Endodermal cell (in vitro differentiated cells): ENCODE results near the gene ROS1. TPM values are rescaled to one million over a fixed set of nuclear protein-coding genes. Genes with fewer than 3 reads are reported as not detected.

Experiments used
- DNase-seq: peaks from one replicate; pipeline ENCODE4 v3.0.0-alpha.2; 2017
- H3K27ac ChIP-seq: 2 replicates; pipeline ENCODE4 v1.5.1; 2013; ENCODE audit warnings: mild to moderate bottlenecking, low read depth, low read length, moderate library complexity
- H3K27me3 ChIP-seq: 2 replicates; pipeline ENCODE4 v1.6.1; 2013; ENCODE audit warnings: mild to moderate bottlenecking, low read length, moderate library complexity; ENCODE audit not compliant: insufficient read depth, control insufficient read depth, poor library complexity, severe bottlenecking
- H3K36me3 ChIP-seq: 2 replicates; pipeline ENCODE4 v1.7.0; 2013; ENCODE audit warnings: mild to moderate bottlenecking, low read length, moderate library complexity; ENCODE audit not compliant: control insufficient read depth, insufficient read depth
- H3K4me1 ChIP-seq: one replicate; pipeline ENCODE4 v1.7.0; 2013; ENCODE audit warnings: low read length; ENCODE audit not compliant: control insufficient read depth, insufficient read depth
- H3K4me3 ChIP-seq: 2 replicates; pipeline ENCODE4 v1.5.1; 2013; ENCODE audit warnings: mild to moderate bottlenecking, low read length, moderate library complexity
- H3K9ac ChIP-seq: 2 replicates; pipeline ENCODE4 v1.6.1; 2013; ENCODE audit warnings: mild to moderate bottlenecking, low read length, moderate library complexity; ENCODE audit not compliant: poor library complexity, severe bottlenecking; ENCODE audit errors: extremely low read depth
- H3K9me3 ChIP-seq: 2 replicates; pipeline ENCODE4 v1.6.1; 2013; ENCODE audit warnings: mild to moderate bottlenecking, low read length, moderate library complexity; ENCODE audit not compliant: control insufficient read depth
- H3K27ac Mint-ChIP-seq: 2 replicates; pipeline ENCODE4 v1.8.0; 2020; ENCODE audit warnings: mixed read lengths
- H3K27me3 Mint-ChIP-seq: 2 replicates; pipeline ENCODE4 v1.8.0; 2021; ENCODE audit warnings: mild to moderate bottlenecking, mixed read lengths; ENCODE audit not compliant: insufficient read depth
- H3K36me3 Mint-ChIP-seq: 2 replicates; pipeline ENCODE4 v1.8.0; 2020; ENCODE audit warnings: low read depth, mixed read lengths
- H3K4me1 Mint-ChIP-seq: 2 replicates; pipeline ENCODE4 v1.8.0; 2020; ENCODE audit warnings: mixed read lengths
- H3K4me3 Mint-ChIP-seq: 2 replicates; pipeline ENCODE4 v1.8.0; 2020; ENCODE audit warnings: mild to moderate bottlenecking, moderate library complexity, mixed read lengths
- H3K9me3 Mint-ChIP-seq: 2 replicates; pipeline ENCODE4 v1.8.0; 2020; ENCODE audit warnings: mild to moderate bottlenecking, mixed read lengths
- CTCF ChIP-seq: fragments of 200-600 bp; sonication (generic); conservative IDR thresholded peaks from 2 replicates; pipeline ENCODE4 v1.5.0; 2021; ENCODE audit warnings: antibody characterized with exemption, mild to moderate bottlenecking
- WGBS, 2 experiments: methylation state at CpG; one replicate each; pipeline versions ENCODE4 v1.1.5 to v1.1.7; 2013; ENCODE audit warnings: missing lambda C conversion rate in 2 of 2, mixed read lengths in 1 of 2; ENCODE audit not compliant: insufficient coverage in 1 of 2, insufficient read length in 1 of 2; 5-methylcytosine and 5-hydroxymethylcytosine counted together
- total RNA-seq, 2 donors: library from RNA; stranded (reverse); fragmentation: NEBNext Ultra II Directional in 1 of 2; extraction: Animal tissue kit (Norgen Biotek cat#: 25700) in 1 of 2; gene quantifications; 2 replicates in 1 of 2; 3 replicates in 1 of 2; pipeline ENCODE4 v1.2.1, GENCODE V29; 2021

ROS1 gene
- total RNA-seq, 2 donors from 2014 or later = not detected

GRCh38 chr6:117290173-117290846, 135.4 kb downstream of the ROS1 start:
- no peak overlapping the region for H3K27ac Mint-ChIP-seq
- no peak overlapping the region for H3K4me3 Mint-ChIP-seq
- no peak for DNase-seq
- H3K36me3 Mint-ChIP-seq = no peaks in the 10 kb centered on the region
- no peaks in the 10 kb centered on the region for H3K9me3 Mint-ChIP-seq
- Histone ChIP-seq H3K27ac (no peak overlapping the region), H3K4me1 (no peaks in the 10 kb centered on the region), H3K4me3 (no peak overlapping the region), H3K36me3 (no peaks in the 10 kb centered on the region), H3K27me3 (no peaks in the 10 kb centered on the region), H3K9me3 (no peaks in the 10 kb centered on the region), H3K9ac (no peak overlapping the region)
- no peaks in the 10 kb centered on the region for H3K27me3 Mint-ChIP-seq
- H3K4me1 Mint-ChIP-seq = no peaks in the 10 kb centered on the region
- WGBS, 2 experiments = 92 to 96% methylated on average over 2 to 3 of the region's 3 CpGs
- TF ChIP-seq CTCF = no peak

- Mint-ChIP-seq H3K9me3 (no peaks in the 10 kb centered on the region), H3K4me3 (no peak overlapping the region), H3K27me3 (no peaks in the 10 kb centered on the region), H3K27ac (no peak overlapping the region), H3K36me3 (no peaks in the 10 kb centered on the region), H3K4me1 (no peaks in the 10 kb centered on the region)
- no peak for TF ChIP-seq CTCF
- H3K9ac ChIP-seq = no peak overlapping the region
- H3K27me3 ChIP-seq = no peaks in the 10 kb centered on the region
- H3K9me3 ChIP-seq = no peaks in the 10 kb centered on the region
- no peak overlapping the region for H3K27ac ChIP-seq
- DNase-seq = no peak
- no peak overlapping the region for H3K4me3 ChIP-seq
- 90 to 91% methylated on average over 1 to 3 of the region's 3 CpGs for WGBS, 2 experiments
- no peaks in the 10 kb centered on the region for H3K36me3 ChIP-seq
- H3K4me1 ChIP-seq = no peaks in the 10 kb centered on the region
These were observed 137.5 kb downstream of the ROS1 start for GRCh38 chr6:117288083-117288715.

DNA sequence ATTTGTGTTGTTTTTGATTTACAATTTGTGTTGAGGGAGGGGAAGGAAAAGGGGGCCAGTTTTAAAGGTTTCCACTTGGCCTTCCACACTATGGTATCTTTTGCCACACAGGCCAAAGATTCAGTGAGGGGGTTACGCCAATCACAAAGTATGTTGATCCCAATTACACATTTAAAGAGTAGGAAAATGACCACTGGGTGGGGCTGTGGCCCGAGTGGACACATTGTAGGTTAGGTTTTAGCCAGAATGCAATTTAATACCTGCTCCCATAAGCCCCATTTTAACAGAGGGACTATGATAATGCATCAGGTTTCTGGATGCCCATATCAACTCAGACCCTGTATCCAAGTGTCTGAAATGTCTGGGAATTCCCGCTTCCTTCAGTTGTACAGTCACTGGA, 144.8 kb downstream of the ROS1 start:
- Histone ChIP-seq H3K36me3 (no peaks in the 10 kb centered on the region), H3K27ac (no peak overlapping the region), H3K4me1 (no peaks in the 10 kb centered on the region), H3K9me3 (no peaks in the 10 kb centered on the region), H3K27me3 (peaks cover 12% of the 10 kb centered on the region), H3K9ac (no peak overlapping the region), H3K4me3 (no peak overlapping the region)
- H3K4me3 Mint-ChIP-seq = no peak overlapping the region
- H3K9me3 Mint-ChIP-seq = no peaks in the 10 kb centered on the region
- WGBS, 2 experiments = 78 to 83% methylated on average over 1 to 3 of the region's 3 CpGs
- no peaks in the 10 kb centered on the region for H3K4me1 Mint-ChIP-seq
- no peaks in the 10 kb centered on the region for H3K36me3 Mint-ChIP-seq
- peak; percentile 59 for DNase-seq
- peaks cover 3% of the 10 kb centered on the region for H3K27me3 Mint-ChIP-seq
- H3K27ac Mint-ChIP-seq = no peak overlapping the region
- peak; percentile 71 for TF ChIP-seq CTCF
